Measurements from ENCODE around the gene ALKBH5.
A peak's percentile ranks its signal among the peaks of the same experiment; 100 is the strongest.

Gene ALKBH5

GRCh38 chr17:18183334-18184142 is at the start of gene ALKBH5:
Gene ALKBH5 (plus strand): TSS chr17:18183828. CDS start chr17:18184244, 416 bp downstream.
- DNase-seq = peak; percentile 97

GRCh38 chr17:18136357-18136756 is 47.3 kb upstream of the ALKBH5 start:
- no peak for DNase-seq

- no peak for DNase-seq
Observed at GRCh38 chr17:18138065-18138749, 45.4 kb upstream of the ALKBH5 start.

GRCh38 chr17:18139092-18139491 is 44.5 kb upstream of the ALKBH5 start:
- DNase-seq = no peak

GRCh38 chr17:18139498-18139897 is 44.1 kb upstream of the ALKBH5 start:
- no peak for DNase-seq

GRCh38 chr17:18139949-18140348 is 43.7 kb upstream of the ALKBH5 start:
- DNase-seq = no peak

- DNase-seq = no peak
Observed at GRCh38 chr17:18140648-18141047, 43.0 kb upstream of the ALKBH5 start.

- DNase-seq = peak; percentile 35
Observed at GRCh38 chr17:18141210-18141803, 42.3 kb upstream of the ALKBH5 start.

- DNase-seq = no peak
Observed at GRCh38 chr17:18142417-18142816, 41.2 kb upstream of the ALKBH5 start.

GRCh38 chr17:18143044-18143936 is 40.3 kb upstream of the ALKBH5 start:
- no peak for DNase-seq

- no peak for DNase-seq
Observed at GRCh38 chr17:18144261-18144660, 39.4 kb upstream of the ALKBH5 start.

- DNase-seq = no peak
Observed at GRCh38 chr17:18144855-18145254, 38.8 kb upstream of the ALKBH5 start.

GRCh38 chr17:18145811-18146210 is 37.8 kb upstream of the ALKBH5 start:
- no peak for DNase-seq

- no peak for DNase-seq
Observed at GRCh38 chr17:18146259-18146658, 37.4 kb upstream of the ALKBH5 start.

GRCh38 chr17:18146980-18147379 is 36.6 kb upstream of the ALKBH5 start:
- DNase-seq = no peak

GRCh38 chr17:18148586-18148985 is 35.0 kb upstream of the ALKBH5 start:
- DNase-seq = no peak

GRCh38 chr17:18151290-18151689 is 32.3 kb upstream of the ALKBH5 start:
- no peak for DNase-seq

- DNase-seq = no peak
Observed at GRCh38 chr17:18155179-18155578, 28.4 kb upstream of the ALKBH5 start.

GRCh38 chr17:18156171-18156975 is 27.3 kb upstream of the ALKBH5 start:
- no peak for DNase-seq

- DNase-seq = no peak
Observed at GRCh38 chr17:18156976-18157280, 26.7 kb upstream of the ALKBH5 start.

GRCh38 chr17:18157354-18157985 is 26.2 kb upstream of the ALKBH5 start:
- DNase-seq = no peak

Data from NCI-H1092 treated with DMSO at 0.1 percent for 48 hours (cell line).